Measurements from ENCODE around the gene ASIC5.
"Not testable (repeated sequence)": the region's sequence is repeated elsewhere in the genome, so short reads cannot be mapped to it uniquely, and the experiment has no call there.

ASIC5 gene

GRCh38 chr4:155802190-155802959 is 63.7 kb downstream of the ASIC5 start:
- Histone ChIP-seq H3K36me3 (ENCODE audit: insufficient read depth, low read length) (no peaks in the 10 kb centered on the region), H3K9ac (ENCODE audit: low read depth, low read length) (no peak overlapping the region), H3K4me1 (ENCODE audit: insufficient read depth, low read length) (no peaks in the 10 kb centered on the region), H3K9me3 (ENCODE audit: control insufficient read depth, insufficient read depth, low read length) (no peaks in the 10 kb centered on the region)

DNA sequence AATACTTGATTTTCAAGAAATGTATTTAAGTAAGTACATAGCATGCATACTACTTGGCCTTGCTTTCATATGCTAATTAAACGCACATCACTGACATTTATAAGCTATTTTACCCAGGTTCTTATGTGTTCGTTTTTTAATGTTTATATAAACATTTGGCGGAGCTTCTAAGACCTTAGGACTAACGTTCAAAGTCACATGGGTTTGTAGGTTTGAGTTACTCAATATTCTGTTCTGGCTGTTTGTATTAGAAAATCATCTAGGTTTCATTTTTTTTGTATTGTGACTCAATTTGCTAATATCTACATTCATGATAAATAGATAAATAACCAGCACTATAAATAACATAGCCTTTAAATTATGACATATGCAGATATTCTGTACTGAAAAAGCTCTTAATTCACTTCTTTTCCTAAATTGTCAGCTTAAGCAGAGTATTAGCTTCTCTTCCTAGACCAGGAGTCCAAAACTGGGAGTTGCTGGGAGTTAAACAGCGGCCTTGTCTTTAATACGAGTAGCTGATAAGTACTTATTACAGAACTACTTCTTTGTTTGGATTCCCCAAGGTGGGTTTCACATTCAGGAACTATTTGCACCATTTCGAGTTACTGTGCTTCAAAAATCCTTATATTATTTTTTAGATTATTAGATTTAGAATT is 65.3 kb downstream of the ASIC5 start:
- no peak overlapping the region for H3K9ac ChIP-seq (ENCODE audit: low read depth, low read length)
- H3K36me3 ChIP-seq (ENCODE audit: insufficient read depth, low read length) = no peaks in the 10 kb centered on the region
- no peaks in the 10 kb centered on the region for H3K4me1 ChIP-seq (ENCODE audit: insufficient read depth, low read length)
- H3K9me3 ChIP-seq (ENCODE audit: control insufficient read depth, insufficient read depth, low read length) = no peaks in the 10 kb centered on the region

DNA sequence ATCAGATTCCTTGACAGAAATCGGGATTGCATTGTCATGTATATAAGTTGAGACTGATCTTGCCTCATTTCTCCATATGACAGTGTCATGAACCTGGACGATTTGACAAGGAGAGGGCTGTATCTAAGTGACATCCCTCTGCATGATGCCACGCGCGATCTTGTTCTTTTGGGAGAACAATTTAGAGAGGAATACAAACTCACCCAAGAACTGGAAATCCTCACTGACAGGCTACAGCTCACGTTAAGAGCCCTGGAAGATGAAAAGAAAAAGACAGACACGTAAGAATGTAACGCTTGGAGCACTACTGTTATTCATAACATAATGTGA is 66.3 kb downstream of the ASIC5 start:
- Histone ChIP-seq H3K4me1 (ENCODE audit: insufficient read depth, low read length) (no peaks in the 10 kb centered on the region), H3K9me3 (ENCODE audit: control insufficient read depth, insufficient read depth, low read length) (no peaks in the 10 kb centered on the region), H3K36me3 (ENCODE audit: insufficient read depth, low read length) (no peaks in the 10 kb centered on the region), H3K9ac (ENCODE audit: low read depth, low read length) (no peak overlapping the region)

DNA sequence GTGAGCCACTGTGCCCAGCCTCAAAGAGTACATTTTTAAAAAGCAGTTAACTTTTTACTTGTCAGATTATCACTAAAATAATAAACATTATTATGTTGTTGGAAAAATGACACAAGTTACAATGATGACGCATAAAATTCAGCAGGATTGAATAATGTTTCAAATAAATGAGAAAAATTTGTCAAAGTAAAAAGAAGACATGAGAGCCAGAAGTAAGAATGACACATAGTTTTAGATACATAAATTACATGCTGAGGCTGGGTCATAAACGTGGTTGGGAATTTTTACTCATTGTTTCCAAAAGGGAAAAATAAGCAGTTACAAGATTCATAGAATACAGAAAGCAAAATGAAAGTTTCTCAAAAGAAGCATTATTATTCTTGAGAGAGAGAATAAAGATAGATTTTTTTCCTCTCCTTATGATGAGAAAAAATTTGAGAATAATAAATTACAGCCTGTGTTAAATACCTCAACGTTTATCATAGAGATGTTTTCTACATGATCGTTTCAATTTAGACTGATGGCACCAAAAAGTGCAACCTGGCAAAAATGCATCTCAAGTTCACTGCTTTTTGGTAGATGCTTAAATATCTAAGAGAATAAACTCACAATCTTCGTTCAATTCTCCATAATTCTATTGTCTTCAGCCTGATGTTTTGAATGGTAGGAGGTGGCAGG is 66.8 kb downstream of the ASIC5 start:
- no peaks in the 10 kb centered on the region for H3K9me3 ChIP-seq (ENCODE audit: control insufficient read depth, insufficient read depth, low read length)
- no peak overlapping the region for H3K9ac ChIP-seq (ENCODE audit: low read depth, low read length)
- H3K4me1 ChIP-seq (ENCODE audit: insufficient read depth, low read length) = no peaks in the 10 kb centered on the region
- H3K36me3 ChIP-seq (ENCODE audit: insufficient read depth, low read length) = no peaks in the 10 kb centered on the region

GRCh38 chr4:155797581-155797980 is 68.5 kb downstream of the ASIC5 start:
- H3K9me3 ChIP-seq (ENCODE audit: control insufficient read depth, insufficient read depth, low read length); H3K4me1 ChIP-seq (ENCODE audit: insufficient read depth, low read length); H3K36me3 ChIP-seq (ENCODE audit: insufficient read depth, low read length); H3K9ac ChIP-seq (ENCODE audit: low read depth, low read length): not testable (repeated sequence)

DNA sequence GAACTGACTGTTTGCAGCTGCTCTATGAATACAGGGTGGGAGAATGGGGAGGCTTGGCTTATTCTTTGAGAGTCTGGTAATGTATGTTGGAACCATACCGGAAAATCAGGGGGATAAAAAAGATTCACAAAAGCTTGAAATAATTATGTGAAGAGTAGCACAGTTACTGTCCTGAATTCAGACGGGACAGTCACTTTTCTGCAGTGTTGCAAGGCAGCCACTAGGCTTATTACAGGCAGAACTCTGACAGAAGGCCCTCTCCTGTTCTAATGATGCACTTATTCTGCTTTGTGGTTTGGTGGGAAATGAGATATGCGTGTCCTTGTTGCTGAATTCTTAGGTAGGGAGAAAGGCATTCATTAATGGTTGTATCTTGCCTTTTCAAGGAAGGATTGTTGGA is 70.1 kb downstream of the ASIC5 start:
- no peaks in the 10 kb centered on the region for H3K36me3 ChIP-seq (ENCODE audit: insufficient read depth, low read length)
- no peak overlapping the region for H3K9ac ChIP-seq (ENCODE audit: low read depth, low read length)
- no peaks in the 10 kb centered on the region for H3K9me3 ChIP-seq (ENCODE audit: control insufficient read depth, insufficient read depth, low read length)
- H3K4me1 ChIP-seq (ENCODE audit: insufficient read depth, low read length) = no peaks in the 10 kb centered on the region

- Histone ChIP-seq H3K4me1 (ENCODE audit: insufficient read depth, low read length) (no peaks in the 10 kb centered on the region), H3K36me3 (ENCODE audit: insufficient read depth, low read length) (no peaks in the 10 kb centered on the region), H3K9me3 (ENCODE audit: control insufficient read depth, insufficient read depth, low read length) (no peaks in the 10 kb centered on the region), H3K9ac (ENCODE audit: low read depth, low read length) (no peak overlapping the region)
These were observed 71.4 kb downstream of the ASIC5 start for GRCh38 chr4:155794589-155795236.

GRCh38 chr4:155789982-155790381 is 76.1 kb downstream of the ASIC5 start:
- no peaks in the 10 kb centered on the region for H3K4me1 ChIP-seq (ENCODE audit: insufficient read depth, low read length)
- H3K9ac ChIP-seq (ENCODE audit: low read depth, low read length) = no peak overlapping the region
- H3K9me3 ChIP-seq (ENCODE audit: control insufficient read depth, insufficient read depth, low read length) = no peaks in the 10 kb centered on the region
- no peaks in the 10 kb centered on the region for H3K36me3 ChIP-seq (ENCODE audit: insufficient read depth, low read length)

DNA sequence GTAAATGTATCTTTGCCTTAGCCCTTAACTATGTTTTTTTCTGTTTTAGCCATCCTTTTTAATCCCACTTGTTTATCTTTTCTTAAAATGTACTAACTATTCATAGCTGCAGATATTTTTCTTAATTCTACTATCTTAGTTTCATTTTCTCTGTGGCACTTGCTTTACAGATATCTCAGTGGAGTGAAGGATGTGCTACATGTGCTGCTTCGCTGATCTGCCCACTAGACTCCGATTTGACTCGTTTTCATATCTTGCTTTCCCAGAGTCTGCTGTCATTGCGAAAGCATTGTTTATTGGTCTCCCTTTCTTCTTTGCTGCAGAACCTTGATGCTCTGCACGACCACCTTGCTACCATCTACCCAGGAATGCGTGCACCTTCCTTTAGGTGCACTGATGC is 76.7 kb downstream of the ASIC5 start:
- no peaks in the 10 kb centered on the region for H3K4me1 ChIP-seq (ENCODE audit: insufficient read depth, low read length)
- H3K9me3 ChIP-seq (ENCODE audit: control insufficient read depth, insufficient read depth, low read length) = no peaks in the 10 kb centered on the region
- H3K36me3 ChIP-seq (ENCODE audit: insufficient read depth, low read length) = no peaks in the 10 kb centered on the region
- H3K9ac ChIP-seq (ENCODE audit: low read depth, low read length) = no peak overlapping the region

GRCh38 chr4:155787113-155787710 is 78.9 kb downstream of the ASIC5 start:
- no peaks in the 10 kb centered on the region for H3K9me3 ChIP-seq (ENCODE audit: control insufficient read depth, insufficient read depth, low read length)

DNA sequence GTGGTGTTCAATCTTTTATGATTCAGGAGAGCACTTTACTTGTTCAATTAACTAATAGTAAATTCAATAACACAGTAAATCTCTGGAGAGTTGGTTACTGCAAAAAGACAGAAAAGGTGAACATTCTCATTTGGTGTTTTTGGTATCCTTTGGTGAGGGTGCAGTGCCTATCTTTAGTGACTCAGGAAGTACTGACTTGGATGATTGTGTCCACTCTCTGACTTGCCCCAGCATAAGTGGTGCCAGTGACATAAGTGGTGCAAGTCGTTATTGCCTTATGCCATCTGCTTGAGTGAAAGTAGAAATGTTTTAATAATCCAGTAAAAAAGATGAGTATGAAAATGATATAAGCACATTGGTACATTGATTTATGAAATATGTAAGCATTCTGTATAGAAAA is 80.2 kb downstream of the ASIC5 start:
- H3K9me3 ChIP-seq (ENCODE audit: control insufficient read depth, insufficient read depth, low read length) = no peaks in the 10 kb centered on the region
- H3K4me1 ChIP-seq (ENCODE audit: insufficient read depth, low read length) = no peaks in the 10 kb centered on the region; the same call in 1 of the 2 replicates
- no peaks in the 10 kb centered on the region for H3K36me3 ChIP-seq (ENCODE audit: insufficient read depth, low read length)
- H3K9ac ChIP-seq (ENCODE audit: low read depth, low read length) = no peak overlapping the region

More at GRCh38 chr4:155787113-155787710, 78.9 kb downstream of the ASIC5 start:
- H3K9ac ChIP-seq (ENCODE audit: low read depth, low read length) = no peak overlapping the region
- no peaks in the 10 kb centered on the region for H3K4me1 ChIP-seq (ENCODE audit: insufficient read depth, low read length)
- no peaks in the 10 kb centered on the region for H3K36me3 ChIP-seq (ENCODE audit: insufficient read depth, low read length)

DNA sequence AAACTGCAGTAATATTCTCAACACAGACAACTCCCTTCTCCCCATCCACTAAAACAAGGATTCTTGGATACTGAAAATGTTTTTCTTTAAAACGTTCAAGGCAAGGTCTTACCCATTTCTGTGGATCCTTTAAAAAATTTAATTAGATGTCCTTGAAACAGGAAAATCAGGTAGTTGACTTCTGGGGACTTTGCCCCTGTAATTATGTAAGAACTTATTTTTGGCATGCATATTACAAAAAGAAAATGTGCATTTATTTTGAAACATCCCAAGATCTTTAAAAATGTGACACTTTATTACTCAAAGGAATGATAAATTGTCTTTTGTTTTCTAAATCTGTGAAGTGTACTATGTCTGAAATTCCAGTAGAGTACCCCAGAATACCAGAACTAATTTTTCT is 81.4 kb downstream of the ASIC5 start:
- H3K9me3 ChIP-seq (ENCODE audit: control insufficient read depth, insufficient read depth, low read length) = no peaks in the 10 kb centered on the region
- no peaks in the 10 kb centered on the region for H3K36me3 ChIP-seq (ENCODE audit: insufficient read depth, low read length)
- no peak overlapping the region for H3K9ac ChIP-seq (ENCODE audit: low read depth, low read length)
- no peaks in the 10 kb centered on the region; the same call in 1 of the 2 replicates for H3K4me1 ChIP-seq (ENCODE audit: insufficient read depth, low read length)

GRCh38 chr4:155781249-155781831 is 84.7 kb downstream of the ASIC5 start:
- Histone ChIP-seq H3K4me1 (ENCODE audit: insufficient read depth, low read length) (no peaks in the 10 kb centered on the region; the same call in 1 of the 2 replicates), H3K9ac (ENCODE audit: low read depth, low read length) (no peak overlapping the region)

DNA sequence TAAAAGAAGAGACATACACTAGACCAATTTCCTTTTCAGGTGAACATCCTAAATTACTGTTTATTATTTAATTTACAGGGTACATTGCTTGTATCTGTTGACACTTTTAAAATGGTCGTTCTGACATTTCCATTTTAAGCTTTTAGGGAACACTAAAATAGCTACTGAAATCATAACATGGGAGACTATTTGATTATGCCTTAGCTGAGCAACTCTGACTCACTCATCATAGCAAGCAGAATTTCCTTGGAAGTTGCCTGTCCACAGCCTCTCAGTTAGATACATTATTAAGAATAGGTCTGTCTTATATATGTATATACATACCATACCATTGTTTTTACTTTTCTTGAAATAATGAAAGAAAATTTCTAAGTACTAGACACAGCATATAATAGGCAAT is 85.3 kb downstream of the ASIC5 start:
- no peaks in the 10 kb centered on the region for H3K36me3 ChIP-seq (ENCODE audit: insufficient read depth, low read length)
- no peak overlapping the region for H3K9ac ChIP-seq (ENCODE audit: low read depth, low read length)
- no peaks in the 10 kb centered on the region for H3K9me3 ChIP-seq (ENCODE audit: control insufficient read depth, insufficient read depth, low read length)
- no peaks in the 10 kb centered on the region; the same call in 1 of the 2 replicates for H3K4me1 ChIP-seq (ENCODE audit: insufficient read depth, low read length)

More at GRCh38 chr4:155781249-155781831, 84.7 kb downstream of the ASIC5 start:
- no peaks in the 10 kb centered on the region for H3K9me3 ChIP-seq (ENCODE audit: control insufficient read depth, insufficient read depth, low read length)
- no peaks in the 10 kb centered on the region for H3K36me3 ChIP-seq (ENCODE audit: insufficient read depth, low read length)

Measured in ES-I3 (cell line).